ENCODE data around the gene DDA1.

DNA sequence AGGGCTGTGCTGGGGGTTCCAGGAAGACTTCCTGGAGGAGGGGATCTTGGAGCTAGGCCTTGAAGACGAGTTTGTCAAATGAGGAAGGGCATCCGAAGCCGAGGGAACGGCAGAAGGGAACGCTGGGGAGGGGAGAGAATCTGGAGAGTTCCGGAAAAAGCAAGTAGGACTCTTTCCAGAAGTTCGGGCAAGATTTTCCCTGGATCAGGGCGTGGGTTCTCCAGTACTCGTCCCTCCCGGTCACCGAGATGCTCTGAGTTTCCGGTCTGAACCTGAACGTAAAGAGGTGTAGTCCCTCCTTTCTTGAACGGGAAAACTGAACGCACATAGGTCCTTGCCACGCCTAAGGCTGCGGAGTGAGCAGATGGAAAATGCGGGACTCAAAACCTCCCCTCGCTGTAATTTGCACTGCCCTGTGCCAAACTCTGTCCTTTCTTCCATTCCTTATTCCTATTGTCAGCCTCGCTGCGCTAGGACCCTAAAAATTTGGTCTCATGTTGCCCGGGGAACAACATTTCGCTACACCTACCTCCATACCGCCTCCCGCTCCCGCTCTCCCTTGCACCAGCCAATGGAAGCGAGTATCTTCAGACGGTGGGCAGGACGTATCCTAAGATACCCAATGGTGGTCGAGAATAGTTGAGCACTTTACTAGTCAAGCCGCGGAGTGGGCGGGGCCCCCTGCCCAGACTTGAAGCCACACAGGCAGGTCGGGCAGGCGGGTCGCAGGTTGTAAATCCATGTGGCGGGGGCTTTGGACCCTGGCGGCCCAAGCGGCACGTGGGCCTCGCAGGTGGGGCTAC, 27.7 kb downstream of the DDA1 start, which contains the start of gene GTPBP3:
- TF ChIP-seq CTCF (conservative IDR thresholded peaks at IDR 0.05) (no peak), EZH2 (IDR thresholded peaks at IDR 0.05; ENCODE audit: low read depth) (no peak)

Measured in PC-9 (cell line).